Sigmoid colon (tissue), 7 donors: Measurements from ENCODE around the gene RXRA. TPM values are rescaled to one million over a fixed set of nuclear protein-coding genes. Genes with fewer than 3 reads are reported as not detected.

Experiments used
- DNase-seq: peaks from one replicate; pipeline ENCODE4 v3.0.0-alpha.2; 2019
- H3K27ac ChIP-seq, 4 donors: fragments of 200-600 bp; sonication (generic); one replicate each; pipeline ENCODE4 v1.5.1; 2016 to 2019; ENCODE audit warnings: mild to moderate bottlenecking in 1 of 4
- H3K27me3 ChIP-seq, 3 donors: fragments of 200-600 bp; sonication (generic); one replicate each; pipeline ENCODE4 v1.5.1; 2019; ENCODE audit warnings: mild to moderate bottlenecking in 1 of 3
- H3K36me3 ChIP-seq, 4 donors: fragments of 200-600 bp; sonication (generic); one replicate each; pipeline ENCODE4 v1.5.1; 2016 to 2019
- H3K4me1 ChIP-seq, 4 donors: fragments of 200-600 bp; sonication (generic); one replicate each; pipeline ENCODE4 v1.5.1; 2017 to 2019
- H3K4me3 ChIP-seq, 4 donors: fragments of 200-600 bp; sonication (generic); one replicate each; pipeline ENCODE4 v1.5.1; 2017 to 2019; ENCODE audit warnings: mild to moderate bottlenecking in 2 of 4, moderate library complexity in 1 of 4
- H3K9me3 ChIP-seq, 4 donors: fragments of 200-600 bp in 3 of 4; sonication (generic) in 3 of 4; one replicate each; pipeline versions ENCODE4 v1.5.1 to v1.6.1; 2013 to 2019
- CTCF ChIP-seq, 4 experiments: fragments of 450-650 bp in 3 of 4; fragments of 200-600 bp in 1 of 4; IDR thresholded peaks; one replicate each; pipeline ENCODE4 v1.5.1; 2016 to 2019; ENCODE audit warnings: antibody characterized with exemption in 4 of 4, mild to moderate bottlenecking in 3 of 4, moderate library complexity in 2 of 4
- EP300 ChIP-seq, 4 donors: sonication (generic); formaldehyde crosslinking; IDR thresholded peaks; one replicate each; pipeline ENCODE4 v1.6.1; 2017; ENCODE audit warnings: antibody characterized with exemption in 4 of 4
- POLR2A ChIP-seq, 2 donors: fragments of 450-650 bp; IDR thresholded peaks; one replicate each; pipeline ENCODE4 v1.6.1; 2016; ENCODE audit warnings: antibody characterized with exemption in 2 of 2, mild to moderate bottlenecking in 2 of 2, moderate library complexity in 2 of 2
- POLR2AphosphoS5 ChIP-seq, 4 donors: sonication (generic); formaldehyde crosslinking; IDR thresholded peaks; one replicate each; pipeline ENCODE4 v1.6.1; 2017; ENCODE audit warnings: antibody characterized with exemption in 4 of 4
- WGBS, 2 donors: extraction: QIAGEN DNeasy Blood & Tissue Kit; methylation state at CpG; one replicate each; pipeline ENCODE4 v1.1.7; 2013; 5-methylcytosine and 5-hydroxymethylcytosine counted together
- intact Hi-C: fragments of 100-400 bp; cut with DNase I; formaldehyde crosslinking; loops from one replicate; pipeline ENCODE4 v1.15.1; 2023
- polyA plus RNA-seq, 3 donors: library from polyadenylated mRNA; stranded (reverse); fragments of 200-250 nt; gene quantifications; one replicate each; pipeline ENCODE4 v1.2.3, GENCODE V29; 2013
- total RNA-seq, 4 donors: library from RNA; depleted of rRNA; stranded (reverse); fragments of >200 nt; gene quantifications; one replicate each; pipeline ENCODE4 v1.1.0, GENCODE V29; 2016
- donor health status: healthy with polysubstance abuse.
- donor health status: Bipolar disorder and iron deficiency.
- donor health status: healthy.

RXRA gene
- total and polyA plus RNA-seq, 7 donors: 26.7 to 50.8 (median 35.7) TPM

- 24 to 52% methylated on average over 33 of the region's 33 CpGs for WGBS, 2 donors
- intact Hi-C loops: loop anchor here (5.0 kb wide), 1 partner anchor 80 kb away; the partner anchor contains the start of gene RXRA
These were observed 81.0 kb downstream of the RXRA start for GRCh38 chr9:134407121-134407779.

GRCh38 chr9:134408389-134408788 is 82.1 kb downstream of the RXRA start:
- intact Hi-C loops: loop anchor here (5.0 kb wide), 1 partner anchor 81 kb away; the partner anchor contains the start of gene RXRA
- H3K4me1 ChIP-seq: peaks cover 0 to 99% (median 93%) of the 10 kb centered on the region in 4 donors
- WGBS, 2 donors: 85 to 88% methylated on average over 9 of the region's 9 CpGs
- peaks cover 0 to 20% (median 11%) of the 10 kb centered on the region in 4 donors for H3K36me3 ChIP-seq
- no peaks in the 10 kb centered on the region for H3K9me3 ChIP-seq
- no peak overlapping the region for H3K4me3 ChIP-seq
- no peak for DNase-seq
- no peaks in the 10 kb centered on the region for H3K27me3 ChIP-seq
- peak overlapping the region in 2 of 4 donors; percentile 9 to 78 for H3K27ac ChIP-seq
- TF ChIP-seq CTCF (IDR thresholded peaks at IDR 0.05) (no peak), POLR2A (IDR thresholded peaks at IDR 0.05) (no peak), POLR2AphosphoS5 (IDR thresholded peaks at IDR 0.05) (no peak), EP300 (IDR thresholded peaks at IDR 0.05) (no peak)

More at GRCh38 chr9:134407121-134407779, 81.0 kb downstream of the RXRA start:
- Histone ChIP-seq H3K4me1 (peaks cover 0 to 99% (median 93%) of the 10 kb centered on the region in 4 donors), H3K27me3 (no peaks in the 10 kb centered on the region), H3K4me3 (peak overlapping the region in 3 of 4 donors; percentile 26 to 32 (median 31)), H3K27ac (peak overlapping the region; percentile 54 to 78 (median 69)), H3K36me3 (peaks cover 0 to 26% (median 12%) of the 10 kb centered on the region in 4 donors), H3K9me3 (no peaks in the 10 kb centered on the region)
- DNase-seq: peak; percentile 96
- no peak for TF ChIP-seq POLR2A (IDR thresholded peaks at IDR 0.05)
- TF ChIP-seq POLR2AphosphoS5 (IDR thresholded peaks at IDR 0.05): peak; percentile 45 to 79 (median 61)
- TF ChIP-seq EP300 (IDR thresholded peaks at IDR 0.05): peak in 1 of 4 donors; percentile 25

GRCh38 chr9:134408939-134409737 is 82.9 kb downstream of the RXRA start:
- TF ChIP-seq CTCF (IDR thresholded peaks at IDR 0.05): no peak
- TF ChIP-seq EP300 (IDR thresholded peaks at IDR 0.05): no peak
- TF ChIP-seq POLR2A (IDR thresholded peaks at IDR 0.05): no peak
- TF ChIP-seq POLR2AphosphoS5 (IDR thresholded peaks at IDR 0.05): no peak
- Histone ChIP-seq H3K36me3 (peaks cover 0 to 20% (median 11%) of the 10 kb centered on the region in 4 donors), H3K27me3 (no peaks in the 10 kb centered on the region), H3K4me1 (peaks cover 0 to 99% (median 93%) of the 10 kb centered on the region in 4 donors), H3K27ac (peak overlapping the region in 1 of 4 donors; percentile 78), H3K4me3 (no peak overlapping the region), H3K9me3 (no peaks in the 10 kb centered on the region)
- 85 to 89% methylated on average over 40 of the region's 40 CpGs for WGBS, 2 donors
- intact Hi-C loops: loop anchor here (5.0 kb wide), 1 partner anchor 82 kb away; the partner anchor contains the start of gene RXRA
- DNase-seq: no peak

DNA sequence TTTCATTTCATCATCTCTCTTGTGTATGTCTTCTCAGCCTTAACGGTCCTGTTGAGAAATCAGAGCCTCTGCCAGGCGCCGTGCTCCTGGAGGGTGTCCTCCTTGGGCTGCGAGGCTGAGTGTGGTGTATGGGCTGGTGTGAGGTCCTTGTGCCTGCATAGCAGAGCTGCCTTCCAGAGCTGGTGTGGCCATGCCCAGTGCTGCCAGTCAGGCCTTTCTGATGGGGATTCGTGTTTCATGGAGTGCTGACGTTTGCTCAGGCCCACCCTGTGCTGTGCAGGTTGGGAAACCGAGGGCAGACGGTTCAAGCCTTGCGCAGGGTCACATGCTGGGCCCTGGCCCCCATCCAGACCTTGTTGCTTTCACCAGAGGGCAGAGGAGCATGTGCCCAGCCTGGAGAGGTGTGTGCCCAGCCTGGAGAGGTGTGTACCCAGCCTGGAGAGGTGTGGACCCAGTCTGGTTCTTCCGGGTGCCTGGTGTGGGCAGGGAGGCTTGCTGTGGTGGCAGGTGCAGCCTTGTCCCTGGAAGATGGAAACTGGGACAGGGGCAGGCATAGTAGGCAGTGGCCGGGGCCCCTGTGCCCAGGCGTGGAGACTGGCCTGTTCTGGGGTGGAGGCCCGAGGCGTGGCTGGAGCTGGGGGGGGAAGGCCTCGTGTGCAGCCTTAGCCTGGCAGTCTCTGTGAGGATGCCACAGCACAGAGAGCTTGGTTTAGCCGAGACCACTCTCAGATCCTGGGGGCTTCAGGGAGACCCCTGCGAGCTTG is 84.0 kb downstream of the RXRA start:
- intact Hi-C loops: loop anchor here (5.0 kb wide), 1 partner anchor 43 kb away; no protein-coding TSS in a partner anchor
- Histone ChIP-seq H3K9me3 (no peaks in the 10 kb centered on the region), H3K27ac (peak overlapping the region in 1 of 4 donors; percentile 6), H3K27me3 (no peaks in the 10 kb centered on the region), H3K4me3 (no peak overlapping the region), H3K36me3 (peaks cover 0 to 20% (median 11%) of the 10 kb centered on the region in 4 donors), H3K4me1 (peaks cover 0 to 99% (median 92%) of the 10 kb centered on the region in 4 donors)
- 34 to 73% methylated on average over 17 of the region's 17 CpGs for WGBS, 2 donors
- no peak for TF ChIP-seq EP300 (IDR thresholded peaks at IDR 0.05)
- TF ChIP-seq POLR2AphosphoS5 (IDR thresholded peaks at IDR 0.05): no peak
- no peak for TF ChIP-seq CTCF (IDR thresholded peaks at IDR 0.05)
- DNase-seq: no peak
